Ishikawa (cell line): ENCODE measurements around the gene TP53AIP1.

Experiments
- CEBPB ChIP-seq: IDR thresholded peaks from 2 replicates; pipeline ENCODE4 v1.6.1; 2012
- EP300 ChIP-seq: IDR thresholded peaks from 2 replicates; pipeline ENCODE4 v1.6.1; 2012; ENCODE audit warnings: borderline replicate concordance
- FOXM1 ChIP-seq: IDR thresholded peaks from 2 replicates; pipeline ENCODE4 v1.6.1; 2012; ENCODE audit warnings: low read depth, borderline replicate concordance
- REST ChIP-seq: IDR thresholded peaks from 2 replicates; pipeline ENCODE4 v1.6.1; 2012; ENCODE audit warnings: low read depth, mild to moderate bottlenecking
- TAF1 ChIP-seq: IDR thresholded peaks from 2 replicates; pipeline ENCODE4 v1.6.1; 2012; ENCODE audit warnings: low read depth, mild to moderate bottlenecking
- USF1 ChIP-seq: IDR thresholded peaks from 2 replicates; pipeline ENCODE4 v1.6.1; 2012
- YY1 ChIP-seq: IDR thresholded peaks from 2 replicates; pipeline ENCODE4 v1.6.1; 2012; ENCODE audit warnings: low read depth
- TF ChIP-seq, protein P1 (sequence below): IDR thresholded peaks from 2 replicates; pipeline ENCODE4 v1.6.1; 2012

DNA sequence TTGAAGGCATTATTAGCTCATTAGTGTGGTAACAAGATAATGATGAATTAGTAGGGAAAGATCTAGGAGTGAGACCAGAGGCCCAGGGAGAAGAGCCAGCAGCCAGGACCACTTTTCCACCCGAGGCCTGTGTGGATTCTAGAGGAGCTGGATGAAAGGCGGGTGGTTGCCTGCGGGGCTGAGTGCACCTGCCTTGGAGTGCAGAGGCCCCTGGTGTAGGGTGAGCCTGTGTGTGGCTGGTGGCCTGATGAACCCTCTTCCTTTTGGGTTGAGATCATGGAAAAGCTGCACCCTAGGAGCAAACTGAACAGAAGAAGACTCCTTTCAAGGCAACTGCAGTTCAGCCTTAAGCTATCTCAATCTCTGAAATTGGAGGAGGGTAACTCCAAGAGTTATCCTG lies 5.9 kb upstream of the TP53AIP1 start:
- TF ChIP-seq, protein P1, sequence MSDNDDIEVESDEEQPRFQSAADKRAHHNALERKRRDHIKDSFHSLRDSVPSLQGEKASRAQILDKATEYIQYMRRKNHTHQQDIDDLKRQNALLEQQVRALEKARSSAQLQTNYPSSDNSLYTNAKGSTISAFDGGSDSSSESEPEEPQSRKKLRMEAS: no peak
- TF ChIP-seq TAF1 (no peak), YY1 (no peak), USF1 (no peak), CEBPB (no peak), EP300 (no peak), FOXM1 (no peak), REST (no peak)
